Skeletal muscle cell (primary cell): ENCODE data around the gene IGSF10.

ENCODE experiments used
- DNase-seq: peaks from one replicate; pipeline ENCODE4 v3.0.0-alpha.2; 2010; ENCODE audit warnings: low read depth
- H3K4me3 ChIP-seq: 2 replicates; pipeline ENCODE4 v1.5.1; 2011; ENCODE audit warnings: low read depth, mild to moderate bottlenecking, control low read depth, low read length, moderate library complexity

Gene IGSF10

DNA sequence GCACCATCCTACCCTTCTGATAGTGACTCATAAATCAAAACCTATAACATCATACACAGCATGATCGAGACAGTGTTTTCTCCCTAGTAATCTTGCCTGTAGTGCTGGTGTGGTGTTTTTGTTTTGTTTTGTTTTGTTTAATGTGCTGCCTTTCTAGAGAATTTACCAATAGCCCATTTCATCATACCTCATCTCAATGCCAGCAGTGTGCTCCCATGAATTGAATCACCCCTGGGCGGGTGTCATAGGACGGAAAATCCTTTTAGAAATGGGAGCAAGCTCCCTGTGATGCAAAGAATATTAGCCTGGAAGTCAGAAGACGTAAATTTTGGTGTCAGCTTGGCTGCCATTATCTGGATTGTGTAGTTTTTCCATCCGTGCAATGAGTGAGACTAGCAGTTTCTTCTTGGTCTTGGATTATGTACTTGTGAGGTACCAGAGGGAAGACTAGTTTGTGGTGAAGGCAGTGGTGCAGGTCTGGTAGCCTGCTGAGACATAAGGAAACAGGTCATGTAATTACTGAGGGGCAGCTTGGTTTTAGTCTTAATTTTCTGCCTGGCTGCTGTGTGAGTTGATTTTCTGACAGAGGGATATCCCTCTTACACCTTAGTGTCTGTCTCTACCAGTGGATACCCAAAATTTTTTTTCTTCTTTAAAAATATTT lies 29.9 kb downstream of the IGSF10 start:
- no peak overlapping the region for H3K4me3 ChIP-seq
- peak; percentile 50 for DNase-seq

DNA sequence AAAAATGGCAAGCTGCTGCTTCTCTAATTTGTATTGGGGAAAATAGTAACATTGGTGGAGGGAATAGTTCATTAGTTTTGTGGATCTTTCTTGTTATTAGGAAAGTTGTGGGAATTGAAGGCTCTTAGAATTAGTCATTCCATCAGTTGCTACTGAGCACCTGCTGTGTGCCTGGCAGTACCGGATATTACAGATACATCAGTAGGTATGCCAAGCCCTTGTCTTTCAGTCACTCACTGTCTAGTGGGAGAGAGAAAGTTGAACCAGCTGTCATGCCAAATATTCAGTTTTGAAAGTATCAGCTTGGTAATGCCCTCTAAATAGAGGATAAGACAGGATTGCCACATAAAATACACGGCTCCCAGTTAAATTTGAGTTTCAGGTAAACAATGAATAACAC lies 32.5 kb downstream of the IGSF10 start:
- no peak overlapping the region for H3K4me3 ChIP-seq

DNA sequence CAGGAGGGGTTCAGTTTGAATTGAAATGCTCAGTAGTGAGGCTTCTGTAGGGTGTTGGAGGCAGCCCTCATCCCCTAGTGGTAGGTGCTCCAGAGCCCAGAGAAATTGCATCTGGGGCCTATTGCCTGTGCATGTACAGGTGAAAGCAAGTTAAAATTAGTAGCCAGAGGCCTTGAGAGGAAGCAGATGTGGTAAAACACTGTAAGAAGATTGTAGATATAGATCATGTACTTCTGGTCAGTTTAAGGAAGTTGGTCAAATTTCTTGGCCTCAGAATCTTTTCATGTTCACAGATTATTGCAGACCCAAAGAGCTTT lies 34.6 kb downstream of the IGSF10 start:
- H3K4me3 ChIP-seq: no peak overlapping the region
- no peak for DNase-seq

More for the DNA sequence above, 32.5 kb downstream of the IGSF10 start:
- no peak for DNase-seq

DNA sequence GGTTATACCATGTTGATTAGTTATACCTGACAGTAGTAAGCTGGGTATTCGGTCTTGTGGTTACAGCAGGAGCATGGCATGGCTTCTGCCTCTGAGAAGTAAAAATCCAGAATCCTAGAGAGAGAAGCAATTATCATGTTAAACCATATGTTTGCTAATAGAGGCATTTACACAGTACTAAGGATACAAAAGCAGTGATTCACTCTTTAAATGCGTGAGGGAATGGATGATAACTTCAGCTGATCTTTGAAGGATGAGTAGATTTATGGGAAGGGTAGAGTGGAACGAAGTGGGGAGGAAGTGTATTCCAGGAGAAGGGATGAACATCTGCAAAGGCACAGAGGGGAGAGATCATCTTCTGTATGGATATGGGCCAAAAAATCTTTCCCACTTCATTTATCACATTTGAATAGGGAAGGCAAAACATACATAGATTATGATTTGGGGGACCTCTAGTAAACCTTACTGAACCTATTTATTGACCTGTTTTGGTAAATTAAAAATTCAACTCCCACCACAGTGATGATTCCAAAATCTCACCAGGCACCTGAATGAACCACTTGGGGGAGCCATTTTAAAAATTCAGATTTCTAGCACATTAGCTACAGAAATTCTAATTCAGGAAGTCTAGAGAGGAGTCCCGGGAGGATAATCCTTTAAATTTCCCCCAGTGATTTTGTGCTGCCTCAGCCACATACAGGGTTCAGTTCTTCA lies 35.1 kb downstream of the IGSF10 start:
- H3K4me3 ChIP-seq: no peak overlapping the region
- no peak for DNase-seq

GRCh38 chr3:151423091-151423490 lies 37.8 kb downstream of the IGSF10 start:
- no peak overlapping the region for H3K4me3 ChIP-seq
- DNase-seq: no peak

DNA sequence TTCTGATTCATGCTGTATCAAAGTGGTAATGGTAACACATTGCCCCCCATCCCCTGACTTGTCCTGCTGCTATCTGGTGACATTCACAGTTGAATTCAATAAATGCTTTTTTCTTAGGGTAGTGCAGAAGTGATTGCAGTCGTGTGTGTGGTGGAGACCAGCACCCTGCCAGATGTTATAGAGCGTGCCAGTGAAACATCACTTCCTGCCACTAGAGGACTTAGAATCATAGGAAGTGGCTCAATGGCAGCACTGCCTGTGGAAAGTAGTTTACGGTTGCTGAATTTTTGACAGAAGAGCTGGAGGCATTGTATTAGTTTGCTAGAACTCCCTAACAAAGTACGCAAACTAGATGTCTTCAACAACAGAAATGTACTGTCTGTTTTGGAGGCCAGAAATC lies 38.9 kb downstream of the IGSF10 start:
- no peak overlapping the region for H3K4me3 ChIP-seq
- no peak for DNase-seq

DNA sequence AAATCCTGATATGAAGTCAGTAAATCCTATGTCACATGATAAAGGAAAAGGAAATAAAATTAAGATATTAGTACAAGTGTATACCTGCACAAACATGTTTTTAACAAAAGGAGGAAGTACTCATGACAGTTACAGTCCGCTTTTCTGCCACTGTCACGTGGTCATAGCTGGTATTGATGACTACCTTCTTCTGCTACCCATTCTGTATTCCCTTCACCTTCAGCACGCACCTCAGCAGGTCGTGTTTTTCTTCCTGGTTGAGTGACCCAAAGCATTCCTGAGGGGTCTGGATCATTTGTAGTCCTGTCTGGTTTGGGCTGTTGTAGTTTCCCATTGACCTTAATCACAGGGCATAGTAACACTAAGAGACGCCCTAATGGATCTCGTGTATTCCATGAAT lies 41.1 kb downstream of the IGSF10 start:
- H3K4me3 ChIP-seq: no peak overlapping the region
- DNase-seq: no peak

DNA sequence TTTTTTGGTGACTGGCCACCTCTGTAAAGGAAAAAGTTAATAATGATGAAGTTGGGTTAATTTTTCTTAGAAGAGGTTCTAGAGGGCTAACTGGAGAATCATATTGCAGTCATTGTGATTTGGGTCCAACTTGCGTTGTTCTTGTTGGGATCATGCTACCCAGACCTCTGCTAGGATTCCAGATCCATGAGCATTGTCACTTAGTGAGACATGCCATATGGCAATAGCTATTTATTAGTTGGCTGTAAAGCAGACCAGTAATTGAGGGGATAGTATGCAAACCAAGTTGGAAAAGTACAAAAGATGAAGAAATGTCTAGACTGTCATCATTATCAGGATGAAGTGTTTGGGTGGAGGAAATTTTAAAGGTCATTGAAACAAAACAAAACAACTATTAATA lies 45.6 kb downstream of the IGSF10 start:
- H3K4me3 ChIP-seq: no peak overlapping the region
- DNase-seq: no peak

GRCh38 chr3:151412989-151413388 lies 47.9 kb downstream of the IGSF10 start:
- no peak overlapping the region for H3K4me3 ChIP-seq
- DNase-seq: no peak
